GM12878 (cell line): ENCODE measurements around the gene LATS2.

Experiments
- POLR2AphosphoS5 ChIP-seq: IDR thresholded peaks from 2 replicates; pipeline ENCODE4 v1.6.1; 2011; ENCODE audit warnings: mild to moderate bottlenecking, low read length, inconsistent platforms
- ZBED1 ChIP-seq: IDR thresholded peaks from 2 replicates; pipeline ENCODE4 v1.6.1; 2016; ENCODE audit warnings: borderline replicate concordance

GRCh38 chr13:21001471-21001870 is 59.9 kb downstream of the LATS2 start:
- TF ChIP-seq POLR2AphosphoS5 (no peak), ZBED1 (no peak)
